ENCODE results near the gene EFCAB6.

- TF ChIP-seq POLR2A (IDR thresholded peaks at IDR 0.05) = no peak
- TF ChIP-seq CTCF (IDR thresholded peaks at IDR 0.05) = no peak
Observed at GRCh38 chr22:43654271-43654670, 157.8 kb downstream of the EFCAB6 start.
